Measurements from ENCODE around the gene STMN3.

GRCh38 chr20:63648190-63648589, 5.0 kb downstream of the STMN3 start:
- TF ChIP-seq CTCF (tag by site-specific recombination; IDR thresholded peaks at IDR 0.05) (no peak), KLF16 (tag by site-specific recombination; IDR thresholded peaks at IDR 0.05) (no peak), ZNF211 (tag by site-specific recombination; IDR thresholded peaks at IDR 0.05; ENCODE audit: low read depth) (no peak), ZNF654 (tag by site-specific recombination; IDR thresholded peaks at IDR 0.05; ENCODE audit: low read depth) (no peak), ZNF138 (tag by site-specific recombination; IDR thresholded peaks at IDR 0.05; ENCODE audit: borderline replicate concordance) (no peak), SALL2 (tag by site-specific recombination; IDR thresholded peaks at IDR 0.05; ENCODE audit: borderline replicate concordance) (no peak), ZBTB21 (tag by site-specific recombination; IDR thresholded peaks at IDR 0.05) (no peak), ZSCAN4 (tag by site-specific recombination; IDR thresholded peaks at IDR 0.05) (no peak), ZNF280D (tag by site-specific recombination; IDR thresholded peaks at IDR 0.05) (no peak), ZNF350 (tag by site-specific recombination; IDR thresholded peaks at IDR 0.05) (no peak), ZNF76 (tag by site-specific recombination; IDR thresholded peaks at IDR 0.05; ENCODE audit: borderline replicate concordance, low read depth) (no peak), REST (tag by site-specific recombination; IDR thresholded peaks at IDR 0.05) (no peak)

Data from HEK293 (cell line).